GM19455 (cell line): ENCODE results near the gene OTULIN.

Source experiments
- ATAC-seq: cut with Tn5 transposase; IDR thresholded peaks from one replicate; pipeline ENCODE4 v1.9.1; 2021; ENCODE audit not compliant: unreplicated experiment

The OTULIN gene

GRCh38 chr5:14667770-14668169 lies 3.3 kb downstream of the OTULIN start:
- no peak for ATAC-seq

DNA sequence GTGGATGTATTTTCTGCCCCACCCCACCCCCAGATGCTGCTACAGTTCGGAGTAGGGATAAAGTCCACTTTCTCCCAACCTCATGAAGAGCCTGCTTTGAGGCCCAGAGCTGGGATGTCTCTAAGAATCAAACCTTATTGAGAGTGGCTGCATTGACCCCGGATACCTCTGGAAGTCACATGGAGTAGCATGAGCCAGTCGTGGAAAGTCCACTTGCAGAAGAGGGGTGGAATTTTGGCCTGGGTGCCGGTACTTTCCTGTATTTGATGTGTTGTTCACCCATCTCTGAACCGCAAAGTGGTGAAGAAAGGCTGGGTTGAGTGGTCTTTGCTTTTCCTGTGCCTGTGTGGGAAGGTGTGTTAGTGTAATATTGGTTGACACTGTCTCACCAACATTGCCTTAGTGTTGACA lies 3.7 kb downstream of the OTULIN start:
- ATAC-seq: no peak

DNA sequence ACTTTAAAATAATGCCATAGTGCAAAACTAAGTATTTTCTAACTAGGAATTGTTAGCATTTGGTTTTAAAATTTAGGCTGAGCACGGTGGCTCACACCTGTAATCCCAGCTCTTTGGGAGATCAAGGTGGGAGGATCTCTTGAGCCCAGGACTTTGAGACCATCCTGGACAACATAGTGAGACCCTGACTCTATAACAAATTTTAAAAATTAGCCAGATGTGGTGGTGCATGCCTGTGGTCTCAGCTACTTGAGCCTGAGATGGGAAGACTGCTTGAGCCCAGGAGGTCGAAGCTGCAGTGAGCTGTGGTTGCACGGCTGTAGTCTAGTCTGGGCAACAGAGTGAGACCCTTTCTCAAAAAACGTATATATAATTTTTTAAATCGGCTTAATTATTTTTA lies 4.9 kb downstream of the OTULIN start:
- no peak for ATAC-seq

DNA sequence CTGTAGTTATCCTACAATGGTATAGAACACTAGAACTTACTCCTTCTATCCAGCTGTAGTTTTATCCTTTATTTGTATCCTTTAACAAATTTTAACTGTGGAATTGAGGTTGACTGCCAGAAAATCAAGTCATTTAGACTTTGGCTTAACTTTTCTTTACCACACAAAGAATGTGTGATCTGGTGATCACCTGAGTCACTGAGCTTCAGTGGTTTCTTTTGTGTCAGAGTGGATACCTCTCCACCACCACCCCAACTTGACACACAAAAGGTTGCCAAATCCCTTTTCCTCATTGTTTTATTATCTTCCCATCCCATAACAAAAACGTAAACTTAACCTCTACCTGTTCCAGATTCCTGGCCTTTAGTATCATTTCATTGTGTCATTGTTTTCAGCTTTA lies 5.5 kb downstream of the OTULIN start:
- no peak for ATAC-seq

GRCh38 chr5:14671414-14671813 lies 6.9 kb downstream of the OTULIN start:
- no peak for ATAC-seq

GRCh38 chr5:14672082-14672481 lies 7.6 kb downstream of the OTULIN start:
- ATAC-seq: no peak

DNA sequence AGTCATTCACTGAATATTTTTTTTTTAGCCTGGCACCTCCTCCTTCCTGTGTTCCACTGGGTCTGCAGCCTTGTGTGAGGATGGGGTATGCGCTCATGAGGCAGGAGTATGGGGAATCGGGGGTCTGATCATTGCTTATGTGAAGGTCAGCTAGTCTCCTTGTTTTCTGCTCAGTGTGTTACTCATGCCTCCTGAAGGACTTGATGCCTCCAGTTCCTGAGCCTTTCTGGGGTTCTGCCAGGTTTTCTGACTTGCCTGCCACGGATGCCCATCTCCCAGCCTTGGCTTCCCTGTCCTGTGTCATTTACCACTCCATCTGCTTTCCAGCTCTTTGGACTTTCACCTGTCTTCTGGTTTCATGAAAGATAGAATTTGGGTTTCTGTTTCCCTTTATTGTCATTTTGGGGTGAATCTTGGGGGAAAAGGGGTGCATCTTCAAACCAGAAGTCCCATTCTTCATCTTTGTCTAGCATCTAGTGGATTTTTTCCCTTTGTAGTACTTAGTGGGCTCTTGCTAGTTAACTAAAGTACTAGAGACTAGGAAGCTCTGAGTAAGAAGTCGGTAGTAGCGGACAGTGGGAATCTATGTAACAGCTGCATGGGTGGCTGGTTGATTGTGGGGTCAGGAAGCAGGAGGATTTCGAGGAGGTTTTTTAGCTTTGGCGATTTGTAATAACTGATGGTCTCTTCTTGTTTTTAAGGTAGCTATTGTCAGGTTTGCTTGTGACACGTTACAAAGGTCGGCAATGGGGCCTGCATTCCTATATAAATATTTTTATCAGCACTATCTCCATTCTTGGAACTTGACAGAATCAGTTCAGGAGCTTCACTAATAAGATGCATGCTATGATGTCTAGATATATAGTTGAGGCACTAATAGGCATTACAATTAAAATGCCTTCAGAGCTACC lies 8.2 kb downstream of the OTULIN start:
- ATAC-seq: no peak

DNA sequence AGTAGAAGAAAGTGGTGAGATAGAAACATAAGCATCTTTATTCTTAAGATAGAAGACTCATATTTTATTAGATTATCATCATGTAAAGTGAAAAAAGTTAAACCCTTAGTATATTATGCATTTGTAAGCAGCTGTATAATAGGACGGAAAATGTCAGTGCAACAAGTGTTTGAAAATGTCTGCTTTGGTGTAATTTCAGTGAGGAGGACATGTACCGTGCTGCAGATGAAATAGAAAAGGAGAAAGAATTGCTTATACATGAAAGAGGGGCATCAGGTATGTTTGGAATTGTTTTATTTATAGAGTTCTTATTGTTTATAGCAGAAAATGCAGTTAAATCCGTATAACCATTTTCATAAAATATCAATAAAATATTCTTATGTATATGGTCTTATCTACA lies 8.9 kb downstream of the OTULIN start:
- no peak for ATAC-seq

DNA sequence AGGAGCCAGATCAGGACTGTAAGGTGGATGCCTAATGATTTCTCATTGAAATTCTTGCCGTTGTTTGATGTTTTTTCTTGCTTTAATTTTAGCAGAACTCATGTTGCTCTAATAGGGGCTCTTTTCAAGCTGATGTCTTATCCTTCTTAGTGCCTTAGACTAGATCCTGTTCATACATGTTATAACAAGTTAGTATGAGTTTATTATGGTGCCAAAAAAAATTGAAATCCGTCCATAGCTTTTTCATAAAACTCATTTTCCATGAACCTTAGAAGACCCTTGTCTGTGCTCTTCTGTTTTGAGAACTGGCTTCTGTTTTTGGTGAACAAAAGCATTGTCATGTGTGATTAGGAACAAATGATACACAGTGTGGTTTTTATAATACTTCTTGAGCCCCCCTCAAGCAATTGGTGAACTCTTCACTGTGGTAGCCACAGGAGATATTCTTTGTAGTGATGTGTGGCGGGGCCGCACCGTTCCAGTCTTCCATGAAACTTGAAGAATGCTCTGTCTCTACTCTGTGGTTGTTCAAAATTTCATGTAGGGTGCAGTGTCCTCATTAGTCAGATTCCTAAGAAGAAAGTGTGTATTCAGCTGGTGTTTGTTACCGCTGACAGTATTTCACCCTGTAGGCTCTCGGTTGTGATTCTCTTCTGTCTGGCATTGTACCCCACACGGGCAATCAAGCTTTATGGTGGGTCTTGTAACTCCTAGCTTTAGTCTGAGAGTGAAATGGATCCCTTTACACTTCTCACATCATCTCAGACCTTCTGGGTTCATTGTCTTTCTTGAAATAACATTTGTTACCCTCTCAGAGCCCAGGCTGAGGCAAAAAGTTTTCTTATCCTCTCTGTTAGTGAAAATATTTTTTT lies 10.7 kb downstream of the OTULIN start:
- ATAC-seq: peak; percentile 11

DNA sequence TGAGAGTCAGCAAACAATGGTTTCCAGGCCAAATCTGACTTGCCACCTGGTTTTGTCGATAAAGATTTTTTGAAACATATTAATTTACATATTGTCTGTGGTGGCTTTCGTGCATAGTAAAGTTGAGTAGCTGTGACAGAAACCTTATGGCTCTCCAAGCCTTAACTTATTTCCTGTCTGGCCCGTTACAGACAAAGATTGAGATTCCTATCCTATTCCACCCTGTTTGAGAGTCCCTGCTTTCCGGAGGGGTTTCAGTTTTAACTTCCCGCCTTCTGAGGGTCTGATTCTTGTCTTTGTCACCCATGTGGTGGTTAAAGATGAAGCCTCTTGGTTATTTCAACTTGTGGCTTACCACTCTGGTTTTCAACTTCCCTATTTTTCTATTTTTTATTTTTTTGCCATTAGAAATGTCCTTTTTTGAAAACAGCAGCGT lies 11.4 kb downstream of the OTULIN start:
- ATAC-seq: peak; percentile 45

DNA sequence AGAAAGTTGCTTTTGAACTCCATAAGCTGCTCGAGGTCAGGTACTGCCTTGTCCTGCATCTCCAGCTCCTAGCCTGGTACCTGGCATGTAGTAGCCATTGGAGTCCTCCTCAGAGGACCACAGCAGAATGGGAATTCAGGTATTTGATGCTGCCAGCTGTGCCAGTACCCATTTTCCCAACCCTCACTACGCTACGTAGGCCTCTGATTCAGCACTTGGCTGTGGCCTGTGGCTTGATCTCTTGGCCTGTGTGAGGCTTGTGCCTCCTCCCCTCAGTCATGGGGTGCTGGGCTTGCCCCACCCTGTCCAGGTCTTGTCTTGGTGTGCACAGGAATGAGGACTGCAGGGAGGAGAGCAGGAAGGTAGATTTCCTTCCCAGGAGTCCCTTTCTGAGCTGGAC lies 11.8 kb downstream of the OTULIN start:
- peak; percentile 43 for ATAC-seq

- ATAC-seq: no peak
Measured at GRCh38 chr5:14678773-14679334, 14.3 kb downstream of the OTULIN start.

DNA sequence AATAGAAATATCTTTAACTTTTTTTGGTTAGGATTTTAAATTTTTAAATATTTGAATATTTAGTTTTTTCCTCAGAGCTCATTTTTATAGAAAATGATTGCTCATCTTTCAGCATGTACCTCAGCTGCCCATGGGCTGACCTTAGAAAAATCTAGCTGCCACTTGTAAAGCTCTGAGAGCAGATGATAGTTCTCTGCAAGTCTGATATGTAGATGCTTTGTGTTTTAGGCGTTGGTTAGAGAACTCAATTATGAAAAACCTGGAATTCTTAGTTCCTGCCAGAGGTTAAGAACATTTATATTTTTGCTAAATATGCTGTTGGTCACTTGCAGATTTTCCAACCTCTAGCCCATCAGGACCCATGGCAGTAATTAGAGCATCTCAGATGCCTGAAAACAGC lies 15.1 kb downstream of the OTULIN start:
- ATAC-seq: no peak

DNA sequence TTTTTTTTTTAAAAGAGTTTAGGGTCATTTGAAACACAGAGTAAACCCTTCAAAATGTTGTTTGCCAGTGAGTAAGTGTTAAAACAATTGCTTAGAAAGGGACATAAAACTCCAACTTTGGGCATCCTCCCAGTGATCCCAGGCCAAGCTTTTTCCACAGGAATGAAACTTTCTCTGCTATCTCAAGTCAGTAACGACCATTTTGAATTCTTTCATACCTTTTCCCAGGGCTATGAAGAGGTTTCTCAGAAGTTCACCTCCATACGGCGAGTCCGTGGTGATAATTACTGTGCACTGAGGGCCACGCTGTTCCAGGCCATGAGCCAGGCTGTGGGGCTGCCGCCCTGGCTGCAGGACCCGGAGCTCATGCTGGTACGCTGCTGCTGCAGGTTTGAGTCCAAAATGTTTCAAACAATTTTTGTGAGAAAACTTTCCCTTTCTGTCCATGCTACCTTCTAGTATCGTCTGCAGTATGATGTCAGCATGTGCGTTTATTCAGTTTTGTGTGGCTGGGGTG lies 16.8 kb downstream of the OTULIN start:
- ATAC-seq: no peak

- ATAC-seq: no peak
Measured at GRCh38 chr5:14683906-14684455, 19.5 kb downstream of the OTULIN start.

DNA sequence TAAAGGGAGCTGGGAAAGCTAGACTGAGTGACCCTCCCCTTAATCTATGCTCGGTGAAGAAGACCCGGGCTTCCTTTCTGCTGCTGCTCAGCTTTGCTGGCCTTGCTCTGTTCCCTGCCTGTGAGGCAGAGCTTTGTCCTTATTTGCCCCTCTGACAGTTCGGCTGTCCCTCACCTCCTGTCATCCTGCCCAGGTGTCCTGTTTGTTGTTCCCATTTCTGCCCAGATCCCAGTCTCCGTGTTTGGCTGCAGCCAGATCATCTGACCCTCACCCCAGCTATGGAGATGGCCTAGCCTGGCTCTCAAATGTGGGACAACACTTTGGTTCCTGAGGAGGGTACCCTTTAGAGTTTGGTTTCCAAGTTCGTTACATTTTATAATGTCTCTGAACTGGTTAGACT lies 20.2 kb downstream of the OTULIN start:
- no peak for ATAC-seq

DNA sequence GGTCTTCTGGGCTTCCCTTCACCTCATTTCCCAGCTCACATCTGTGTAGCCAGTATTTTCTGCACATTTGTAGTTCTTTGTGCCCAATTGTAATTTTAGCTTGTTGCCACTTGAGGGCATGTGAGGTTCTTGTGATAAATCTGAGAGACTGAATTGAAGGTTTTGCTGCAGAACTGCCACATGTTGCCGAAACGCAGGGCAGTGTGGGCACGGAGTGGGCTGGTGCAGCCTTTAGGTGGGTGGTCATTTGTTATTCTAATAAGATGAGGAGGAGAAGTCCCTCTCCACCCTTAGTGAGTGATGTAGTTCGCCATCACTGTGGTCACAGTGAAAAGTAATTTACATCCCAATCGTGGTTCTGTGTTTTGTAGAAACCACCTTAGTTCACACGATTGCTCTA lies 21.2 kb downstream of the OTULIN start:
- ATAC-seq: peak; percentile 82

DNA sequence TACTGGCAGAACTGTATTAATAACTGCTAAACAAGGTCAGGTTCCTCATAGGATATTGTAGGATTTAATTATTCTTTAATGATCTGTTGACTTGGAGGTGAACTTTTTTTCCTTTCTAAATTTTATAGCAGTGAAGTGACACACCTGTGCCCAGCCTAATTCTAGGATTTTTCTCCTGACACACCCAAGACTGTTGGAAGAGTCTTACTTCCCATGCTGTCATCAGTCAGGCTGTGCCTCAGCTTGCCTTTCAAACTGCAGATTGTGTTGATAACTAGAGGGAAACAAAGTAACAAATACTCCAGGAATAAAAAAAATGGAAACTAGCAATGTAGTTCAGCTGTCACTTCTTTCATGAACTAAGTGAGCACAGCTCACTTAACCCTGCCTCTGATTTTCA lies 22.0 kb downstream of the OTULIN start:
- ATAC-seq: no peak

- ATAC-seq: no peak
Measured at GRCh38 chr5:14687023-14687665, 22.6 kb downstream of the OTULIN start.

DNA sequence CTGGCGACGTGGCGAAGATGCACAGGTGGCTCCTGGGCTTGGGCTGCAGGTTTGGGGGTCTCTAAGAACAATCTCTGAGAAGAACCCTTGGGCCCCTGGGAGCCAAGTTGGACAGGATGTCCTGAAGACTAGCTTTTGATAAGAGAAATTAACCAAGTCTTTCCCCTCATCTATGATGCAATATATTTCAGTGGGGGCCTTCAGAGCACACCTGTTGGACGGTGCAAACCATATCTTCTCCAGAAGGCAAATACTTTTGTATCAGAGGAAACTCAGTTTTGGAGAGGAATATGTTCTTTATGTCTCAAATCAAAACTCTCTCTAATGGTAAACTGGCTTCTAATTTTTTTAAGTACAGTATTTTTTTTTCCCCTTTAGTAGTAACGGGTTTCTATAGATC lies 28.6 kb downstream of the OTULIN start:
- no peak for ATAC-seq

- no peak for ATAC-seq
Measured at GRCh38 chr5:14695152-14695551, 30.6 kb downstream of the OTULIN start.
